ENCODE measurements around the gene PALM2AKAP2.
"Not testable (repeated sequence)": the region's sequence is repeated elsewhere in the genome, so short reads cannot be mapped to it uniquely, and the experiment has no call there.

PALM2AKAP2 gene

DNA sequence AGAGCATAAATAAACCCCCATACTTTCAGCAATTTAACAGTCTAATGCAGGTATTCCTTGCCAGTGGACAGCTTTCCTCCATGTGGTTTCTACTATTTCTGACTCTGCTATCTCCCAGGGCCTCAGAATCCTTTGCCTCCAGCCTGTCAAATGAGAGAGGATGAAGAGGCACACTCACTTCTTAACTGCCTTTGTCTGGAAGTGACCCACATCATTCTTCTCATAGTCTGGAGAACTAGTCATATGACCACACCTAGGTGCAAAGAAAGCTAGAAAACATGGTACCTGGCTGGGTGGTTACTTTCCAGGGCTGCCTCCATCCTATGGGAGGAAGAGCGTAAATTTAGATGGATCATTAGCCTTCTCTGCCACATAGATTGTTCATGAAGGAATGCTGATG lies 22.5 kb downstream of the PALM2AKAP2 start:
- in situ Hi-C loops (cut with MboI; ENCODE audit: low sequenced_read_pairs), result no loop called here

DNA sequence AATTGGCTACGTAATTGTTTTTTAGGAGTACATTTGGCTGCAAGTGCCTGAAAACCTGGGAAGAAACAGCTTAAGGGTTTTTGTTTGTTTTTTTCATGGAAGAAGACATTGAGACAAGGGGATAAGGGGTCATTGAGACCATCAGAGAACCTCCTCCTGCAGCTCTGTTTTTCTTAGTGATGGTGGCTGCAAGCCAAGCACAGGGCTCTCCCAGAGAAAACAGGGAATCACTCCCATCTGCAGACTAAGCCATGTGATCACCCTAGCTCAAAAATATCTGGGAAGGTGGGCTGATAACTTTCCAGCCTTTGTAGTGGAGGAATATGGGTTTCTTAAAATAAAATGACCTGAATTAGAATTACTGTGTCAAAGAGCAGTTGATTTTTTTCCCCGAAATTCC lies 25.1 kb downstream of the PALM2AKAP2 start:
- in situ Hi-C loops (cut with MboI; ENCODE audit: low sequenced_read_pairs), result no loop called here

GRCh38 chr9:109806506-109807115 lies 26.6 kb downstream of the PALM2AKAP2 start:
- in situ Hi-C loops (cut with MboI; ENCODE audit: low sequenced_read_pairs), result no loop called here

GRCh38 chr9:109811876-109812275 lies 31.9 kb downstream of the PALM2AKAP2 start:
- in situ Hi-C loops (cut with MboI; ENCODE audit: low sequenced_read_pairs), result no loop called here

DNA sequence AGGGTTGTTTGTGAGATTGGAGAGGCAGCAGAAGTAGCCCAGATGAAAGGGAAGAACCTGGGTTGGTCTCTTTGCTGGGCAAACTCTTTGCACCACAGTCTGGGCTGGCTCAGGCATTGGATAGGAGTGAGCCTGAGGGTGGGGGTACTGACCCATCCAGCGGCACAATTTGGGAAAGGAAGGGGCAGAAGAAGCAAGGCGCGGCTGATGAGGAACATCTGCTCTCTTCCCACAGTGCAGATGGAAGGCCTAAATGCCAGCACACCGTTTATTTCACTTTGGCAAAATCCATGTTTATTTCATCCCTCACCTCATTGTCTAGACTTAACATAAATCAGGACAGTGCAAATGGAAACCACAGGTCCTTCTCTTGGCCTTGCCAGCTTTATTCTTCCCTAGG lies 32.3 kb downstream of the PALM2AKAP2 start:
- in situ Hi-C loops (cut with MboI; ENCODE audit: low sequenced_read_pairs), result no loop called here

- in situ Hi-C loops (cut with MboI; ENCODE audit: low sequenced_read_pairs), result no loop called here
Observed at GRCh38 chr9:109812818-109813281, 32.9 kb downstream of the PALM2AKAP2 start.

DNA sequence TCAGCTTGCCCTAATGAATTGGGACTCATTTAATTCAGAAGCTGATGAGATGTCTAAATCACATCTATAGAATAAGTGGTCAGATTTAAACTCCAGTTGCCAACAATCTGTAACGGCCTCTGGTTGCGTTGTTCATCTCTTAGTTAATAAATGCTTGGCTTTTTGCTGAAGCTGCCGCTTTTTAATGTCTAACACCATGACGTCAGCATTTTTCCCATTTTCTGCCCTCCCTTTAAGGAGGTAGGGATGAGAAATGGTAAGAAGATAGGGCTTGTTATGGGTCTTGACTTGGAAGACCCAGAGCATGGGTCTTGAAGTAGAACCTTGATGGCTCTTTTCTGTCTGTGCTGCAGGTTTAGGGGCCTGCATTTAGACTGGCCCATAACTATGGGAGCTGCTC lies 33.3 kb downstream of the PALM2AKAP2 start:
- in situ Hi-C loops (cut with MboI; ENCODE audit: low sequenced_read_pairs), result no loop called here

DNA sequence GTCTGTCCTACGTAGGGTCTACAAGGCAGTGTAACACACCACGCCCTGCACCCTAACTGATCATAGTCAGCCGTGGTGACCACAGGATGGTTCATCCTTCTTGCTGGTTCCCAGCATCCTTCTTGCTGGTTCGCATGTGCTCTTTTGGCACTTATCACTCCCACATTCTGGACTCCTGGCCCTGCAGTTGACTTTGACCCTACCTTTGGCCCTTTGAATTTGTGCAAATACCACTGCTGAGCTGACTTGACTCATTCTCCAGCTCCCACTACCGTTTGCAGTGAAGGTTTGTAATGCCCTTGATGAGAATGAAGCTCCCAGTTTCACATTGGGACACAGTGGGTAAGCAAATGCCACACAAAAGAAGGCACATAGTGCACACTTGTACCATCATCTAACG lies 33.8 kb downstream of the PALM2AKAP2 start:
- in situ Hi-C loops (cut with MboI; ENCODE audit: low sequenced_read_pairs), result no loop called here

DNA sequence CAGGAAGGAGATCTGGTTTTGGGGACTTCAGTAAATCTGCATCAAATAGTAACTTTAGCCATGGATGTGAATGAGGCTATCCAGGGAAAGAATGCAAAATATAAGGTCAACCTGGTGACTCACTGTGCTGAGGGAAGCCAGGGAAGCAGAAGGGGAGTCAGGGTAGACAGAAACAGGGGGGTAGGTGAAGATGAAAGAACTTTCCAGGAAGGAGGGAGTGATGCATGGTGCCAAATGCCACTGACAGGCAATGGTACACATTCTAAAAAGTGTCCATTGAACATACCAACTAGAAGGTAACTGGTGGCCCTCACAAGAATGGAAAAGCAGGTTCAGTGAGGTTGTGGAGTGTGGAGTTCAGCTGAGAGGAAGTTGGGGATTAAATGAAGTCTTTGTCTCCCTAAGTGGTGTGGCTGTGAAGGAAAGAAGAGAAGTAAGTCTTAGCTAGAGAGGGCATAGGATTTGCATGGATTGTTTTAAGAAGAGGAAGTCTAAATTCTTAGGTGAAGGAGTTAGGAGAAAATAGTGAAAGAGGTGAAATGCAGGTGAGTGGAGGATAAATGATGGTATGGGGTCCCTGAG lies 35.5 kb downstream of the PALM2AKAP2 start:
- in situ Hi-C loops (cut with MboI; ENCODE audit: low sequenced_read_pairs), result no loop called here

- in situ Hi-C loops (cut with MboI; ENCODE audit: low sequenced_read_pairs), result no loop called here
Observed at GRCh38 chr9:109816490-109816889, 36.5 kb downstream of the PALM2AKAP2 start.

GRCh38 chr9:109817146-109817845 lies 37.3 kb downstream of the PALM2AKAP2 start:
- in situ Hi-C loops (cut with MboI; ENCODE audit: low sequenced_read_pairs), result no loop called here

DNA sequence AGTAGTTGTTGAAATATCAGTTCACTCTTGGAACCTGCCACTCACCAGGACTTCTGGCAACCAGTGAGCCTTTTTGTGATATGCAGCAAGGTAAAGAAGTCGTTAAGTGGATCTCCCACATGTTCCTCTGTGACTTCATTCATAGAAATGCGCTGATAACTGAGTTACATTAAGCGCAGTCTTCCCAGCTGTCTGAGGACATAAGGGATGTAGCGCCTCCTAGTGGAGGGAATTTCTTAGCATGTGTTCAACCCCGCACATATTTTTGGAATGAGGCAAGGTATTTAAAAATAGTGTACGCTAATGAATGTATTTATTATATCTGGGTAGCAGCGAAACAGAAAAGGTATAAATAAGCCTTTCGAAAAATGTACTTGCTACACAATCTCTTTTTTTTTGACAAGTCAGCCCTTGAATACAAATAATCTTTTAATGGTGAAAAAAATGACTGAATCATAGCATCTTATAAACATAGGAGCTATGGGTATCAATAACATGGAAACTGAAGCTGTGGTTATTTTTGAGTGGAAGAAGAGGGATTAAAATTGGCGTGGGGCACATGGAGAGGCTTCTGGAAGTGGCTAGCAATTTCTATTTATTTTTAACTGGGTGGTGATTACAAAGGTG lies 38.0 kb downstream of the PALM2AKAP2 start:
- in situ Hi-C loops (cut with MboI; ENCODE audit: low sequenced_read_pairs), result no loop called here

DNA sequence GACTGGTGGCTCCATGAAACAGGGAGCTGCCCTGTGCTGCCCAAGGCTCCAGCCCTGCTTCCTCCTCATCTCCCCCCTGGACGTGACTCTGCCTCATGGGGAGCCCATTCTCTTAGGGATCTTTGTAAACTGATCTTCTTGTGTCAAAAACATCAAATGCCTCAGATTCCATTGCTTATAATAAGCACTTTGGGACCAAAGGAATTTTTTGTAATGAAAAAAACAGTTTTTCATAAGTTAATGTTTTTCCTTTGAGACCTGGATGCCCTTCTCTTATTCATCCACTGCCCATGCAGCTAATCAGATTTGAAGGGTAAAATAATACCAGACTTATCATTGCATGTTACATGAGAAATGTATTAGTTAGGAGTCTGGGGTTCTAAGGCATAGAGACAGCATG lies 41.7 kb downstream of the PALM2AKAP2 start:
- in situ Hi-C loops (cut with MboI; ENCODE audit: low sequenced_read_pairs), result no loop called here

DNA sequence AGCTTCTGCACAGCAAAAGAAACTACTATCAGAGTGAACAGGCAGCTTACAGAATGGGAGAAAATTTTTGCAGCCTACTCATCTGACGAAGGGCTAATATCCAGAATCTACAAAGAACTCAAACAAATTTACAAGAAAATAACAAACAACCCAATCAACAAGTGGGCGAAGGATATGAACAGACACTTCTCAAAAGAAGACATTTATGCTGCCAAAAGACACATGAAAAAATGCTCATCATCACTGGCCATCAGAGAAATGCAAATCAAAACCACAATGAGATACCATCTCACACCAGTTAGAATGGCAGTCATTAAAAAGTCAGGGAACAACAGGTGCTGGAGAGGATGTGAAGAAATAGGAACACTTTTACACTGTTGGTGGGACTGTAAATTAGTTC lies 45.4 kb downstream of the PALM2AKAP2 start:
- in situ Hi-C loops (cut with MboI; ENCODE audit: low sequenced_read_pairs), result not testable (repeated sequence)

DNA sequence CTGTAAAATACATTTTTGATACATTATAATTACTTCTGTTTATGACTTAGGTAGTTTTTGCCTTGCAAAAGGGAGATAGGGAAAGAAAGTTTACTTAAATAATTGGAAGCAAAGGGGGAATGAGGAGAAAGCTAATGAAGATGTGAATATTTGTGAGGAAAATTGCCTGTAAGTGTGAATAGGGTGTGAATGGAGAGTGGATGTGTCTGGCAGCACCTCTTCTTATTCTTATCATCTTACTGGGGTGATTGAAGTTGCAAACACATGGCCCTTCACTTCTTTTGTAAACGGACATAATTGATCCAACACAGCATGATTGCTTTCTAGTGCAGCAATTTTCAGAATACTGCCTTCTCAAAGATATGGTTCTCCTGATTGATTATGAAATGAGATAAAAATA lies 46.6 kb downstream of the PALM2AKAP2 start:
- in situ Hi-C loops (cut with MboI; ENCODE audit: low sequenced_read_pairs), result no loop called here

- in situ Hi-C loops (cut with MboI; ENCODE audit: low sequenced_read_pairs), result no loop called here
Observed at GRCh38 chr9:109828254-109828653, 48.3 kb downstream of the PALM2AKAP2 start.

All from HL-60/S4 (cell line).